ENCODE measurements around the gene RALGDS. TPM values are rescaled to one million over a fixed set of nuclear protein-coding genes. Genes with fewer than 3 reads are reported as not detected.

The RALGDS gene
- polyA plus RNA-seq, 1 donor (not counting 4 experiments of a cell fraction or from before 2014, with no cell fraction given): 22.6 TPM

- FAIRE-seq (no peak), DNase-seq (ENCODE audit: low read depth, low spot score) (no peak)
- peaks cover 35 to 38% of the 10 kb centered on the region in 2 experiments for H3K36me3 ChIP-seq (ENCODE audit: control insufficient read depth in 2 of 2, extremely low read depth in 1 of 2, insufficient read depth in 2 of 2, low read length in 2 of 2)
Observed at GRCh38 chr9:133049043-133049442, 72.0 kb downstream of the RALGDS start.

GRCh38 chr9:133048595-133048994, 72.4 kb downstream of the RALGDS start:
- Histone ChIP-seq H3K4me2 (ENCODE audit: control insufficient read depth, extremely low read depth, insufficient read depth, low read depth, low read length) (no peak overlapping the region), H3K27me3 (ENCODE audit: control insufficient read depth, extremely low read depth, insufficient read depth, low read length) (no peaks in the 10 kb centered on the region), H3K27ac (ENCODE audit: control insufficient read depth, insufficient read depth, low read length) (no peak overlapping the region), H4K20me1 (ENCODE audit: control insufficient read depth, extremely low read depth, insufficient read depth, low read length) (peaks cover 6% of the 10 kb centered on the region), H3K79me2 (ENCODE audit: control insufficient read depth, insufficient read depth, low read length) (no peaks in the 10 kb centered on the region), H3K9ac (ENCODE audit: control insufficient read depth, extremely low read depth, insufficient read depth, low read length) (no peak overlapping the region), H3K4me3 (ENCODE audit: control insufficient read depth in 2 of 3, extremely low read depth in 1 of 3, insufficient read depth in 2 of 3, low read depth in 1 of 3, low read length in 3 of 3) (no peak overlapping the region), H3K9me1 (ENCODE audit: control insufficient read depth, extremely low read depth, insufficient read depth, low read length) (no peaks in the 10 kb centered on the region), H3K9me3 (ENCODE audit: control insufficient read depth, low read depth, low read length) (no peaks in the 10 kb centered on the region), H3K36me3 (ENCODE audit: control insufficient read depth in 2 of 2, extremely low read depth in 1 of 2, insufficient read depth in 2 of 2, low read length in 2 of 2) (peaks cover 36 to 40% of the 10 kb centered on the region in 2 experiments), H2AFZ (ENCODE audit: control insufficient read depth, low read length) (no peak overlapping the region), H3K4me1 (ENCODE audit: control insufficient read depth, extremely low read depth, insufficient read depth, low read length) (no peaks in the 10 kb centered on the region)
- dilution Hi-C loops (cut with MboI; ENCODE audit: extremely low pct_ligation_motif_present, low sequenced_read_pairs): no loop called here
- FAIRE-seq (no peak), DNase-seq (ENCODE audit: low read depth, low spot score) (no peak)
- TF ChIP-seq EZH2 (IDR thresholded peaks at IDR 0.05; ENCODE audit: low read length) (no peak), CTCF (optimal IDR thresholded peaks at IDR 0.05 in 1 of 3, IDR thresholded peaks at IDR 0.05 in 1 of 3, conservative IDR thresholded peaks at IDR 0.05 in 1 of 3; ENCODE audit: extremely low read depth in 1 of 3, insufficient read depth in 2 of 3, low read length in 3 of 3) (peak; percentile 41 to 75 (median 61))

More at GRCh38 chr9:133049043-133049442, 72.0 kb downstream of the RALGDS start:
- no peak overlapping the region for H3K4me2 ChIP-seq (ENCODE audit: control insufficient read depth, extremely low read depth, insufficient read depth, low read depth, low read length)
- no peaks in the 10 kb centered on the region for H3K9me1 ChIP-seq (ENCODE audit: control insufficient read depth, extremely low read depth, insufficient read depth, low read length)
- no peaks in the 10 kb centered on the region for H3K79me2 ChIP-seq (ENCODE audit: control insufficient read depth, insufficient read depth, low read length)
- peaks cover 6% of the 10 kb centered on the region for H4K20me1 ChIP-seq (ENCODE audit: control insufficient read depth, extremely low read depth, insufficient read depth, low read length)
- no peaks in the 10 kb centered on the region for H3K9me3 ChIP-seq (ENCODE audit: control insufficient read depth, low read depth, low read length)
- no peak for TF ChIP-seq EZH2 (IDR thresholded peaks at IDR 0.05; ENCODE audit: low read length)
- TF ChIP-seq CTCF (optimal IDR thresholded peaks at IDR 0.05 in 1 of 3, IDR thresholded peaks at IDR 0.05 in 1 of 3, conservative IDR thresholded peaks at IDR 0.05 in 1 of 3; ENCODE audit: extremely low read depth in 1 of 3, insufficient read depth in 2 of 3, low read length in 3 of 3): no peak
- no peaks in the 10 kb centered on the region for H3K27me3 ChIP-seq (ENCODE audit: control insufficient read depth, extremely low read depth, insufficient read depth, low read length)
- no peak overlapping the region for H3K4me3 ChIP-seq (ENCODE audit: control insufficient read depth in 2 of 3, extremely low read depth in 1 of 3, insufficient read depth in 2 of 3, low read depth in 1 of 3, low read length in 3 of 3)
- H3K9ac ChIP-seq (ENCODE audit: control insufficient read depth, extremely low read depth, insufficient read depth, low read length): no peak overlapping the region
- H2AFZ ChIP-seq (ENCODE audit: control insufficient read depth, low read length): no peak overlapping the region
- dilution Hi-C loops (cut with MboI; ENCODE audit: extremely low pct_ligation_motif_present, low sequenced_read_pairs): no loop called here
- no peaks in the 10 kb centered on the region for H3K4me1 ChIP-seq (ENCODE audit: control insufficient read depth, extremely low read depth, insufficient read depth, low read length)
- no peak overlapping the region for H3K27ac ChIP-seq (ENCODE audit: control insufficient read depth, insufficient read depth, low read length)

Small RNA genes lying within 50 kb of the gene (small RNA-seq; reads per million reads assigned to genes)
- gene MIR6877 (ENCODE audit: insufficient read length in 3 of 3, low read depth in 3 of 3, low replicate concordance in 1 of 3): 0.07 to 1.3 (median 1.0) reads per million in 3 experiments

Other genes starting within 250 kb of the RALGDS start
- 0.24 to 0.41 TPM (median 0.32 TPM) in 3 replicates for gene AK8, start 243.0 kb downstream of the RALGDS start, polyA plus RNA-seq
- gene SPACA9, start 242.3 kb downstream of the RALGDS start, polyA plus RNA-seq: 2.9 to 4.7 TPM (median 3.6 TPM) in 3 replicates
- 26.1 to 28.6 TPM (median 27.7 TPM) in 3 replicates for gene TSC1, start 176.6 kb downstream of the RALGDS start, polyA plus RNA-seq
- gene GFI1B, start 142.5 kb downstream of the RALGDS start, polyA plus RNA-seq: not detected in 3 replicates
- 36.2 to 40.8 TPM (median 37.2 TPM) in 3 replicates for gene GTF3C5, start 90.2 kb downstream of the RALGDS start, polyA plus RNA-seq
- 0.12 to 0.22 TPM (median 0.16 TPM) in 3 replicates for gene CEL, start 59.3 kb downstream of the RALGDS start, polyA plus RNA-seq
- 0.42 to 0.74 TPM (median 0.54 TPM) in 3 replicates for gene GBGT1, start 42.7 kb upstream of the RALGDS start, polyA plus RNA-seq
- not detected in 3 replicates for gene OBP2B, start 88.0 kb upstream of the RALGDS start, polyA plus RNA-seq
- gene ABO, start 154.0 kb upstream of the RALGDS start, polyA plus RNA-seq: not detected in 3 replicates
- gene SURF6, start 214.9 kb upstream of the RALGDS start, polyA plus RNA-seq: 11.8 to 13.0 TPM (median 12.4 TPM) in 3 replicates
- gene MED22, start 226.9 kb upstream of the RALGDS start, polyA plus RNA-seq: 15.3 to 25.6 TPM (median 15.9 TPM) in 3 replicates
- gene RPL7A, start 227.0 kb upstream of the RALGDS start, polyA plus RNA-seq: 2,394 to 3,298 TPM (median 2,684 TPM) in 3 replicates
- 31.1 to 34.0 TPM (median 32.9 TPM) in 3 replicates for gene SURF1, start 235.2 kb upstream of the RALGDS start, polyA plus RNA-seq
- 21.2 to 29.0 TPM (median 28.2 TPM) in 3 replicates for gene SURF2, start 235.3 kb upstream of the RALGDS start, polyA plus RNA-seq